ENCODE measurements around the gene ARHGEF12. TPM values are rescaled to one million over a fixed set of nuclear protein-coding genes. Genes with fewer than 3 reads are reported as not detected.

ARHGEF12 gene
- polyA plus RNA-seq, 3 donors, result 0.25 to 0.87 (median 0.27) TPM

DNA sequence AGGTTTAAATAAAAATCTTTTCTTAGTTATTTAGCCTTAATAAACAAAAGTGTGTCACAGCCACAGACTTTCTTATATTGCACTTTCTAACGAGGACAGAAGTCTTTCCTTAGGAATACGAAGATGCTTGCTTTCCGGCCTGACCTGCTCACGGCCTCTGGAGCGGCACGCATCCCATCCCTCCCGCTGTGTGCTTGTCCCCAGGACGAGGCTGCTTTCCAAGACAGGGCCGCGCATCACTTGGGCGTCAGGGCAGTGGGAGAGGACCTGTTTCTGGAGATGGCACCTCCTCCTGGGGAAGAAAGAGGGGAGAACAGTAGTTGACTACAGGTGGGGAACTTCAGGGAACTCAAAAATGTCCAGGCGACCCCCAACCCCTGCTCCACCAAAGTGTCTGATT is 201.8 kb downstream of the ARHGEF12 start:
- no peak overlapping the region for H2AFZ ChIP-seq (ENCODE audit: insufficient read depth, low read depth, low read length, poor library complexity, severe bottlenecking)
- H3K36me3 Mint-ChIP-seq, result no peaks in the 10 kb centered on the region
- 97% methylated on average over 3 of the region's 12 CpGs for WGBS (ENCODE audit: insufficient coverage)
- peaks cover 4 to 9% (median 7%) of the 10 kb centered on the region in 3 donors for H3K27me3 Mint-ChIP-seq (ENCODE audit: low read depth in 3 of 3)
- TF ChIP-seq, protein P1, sequence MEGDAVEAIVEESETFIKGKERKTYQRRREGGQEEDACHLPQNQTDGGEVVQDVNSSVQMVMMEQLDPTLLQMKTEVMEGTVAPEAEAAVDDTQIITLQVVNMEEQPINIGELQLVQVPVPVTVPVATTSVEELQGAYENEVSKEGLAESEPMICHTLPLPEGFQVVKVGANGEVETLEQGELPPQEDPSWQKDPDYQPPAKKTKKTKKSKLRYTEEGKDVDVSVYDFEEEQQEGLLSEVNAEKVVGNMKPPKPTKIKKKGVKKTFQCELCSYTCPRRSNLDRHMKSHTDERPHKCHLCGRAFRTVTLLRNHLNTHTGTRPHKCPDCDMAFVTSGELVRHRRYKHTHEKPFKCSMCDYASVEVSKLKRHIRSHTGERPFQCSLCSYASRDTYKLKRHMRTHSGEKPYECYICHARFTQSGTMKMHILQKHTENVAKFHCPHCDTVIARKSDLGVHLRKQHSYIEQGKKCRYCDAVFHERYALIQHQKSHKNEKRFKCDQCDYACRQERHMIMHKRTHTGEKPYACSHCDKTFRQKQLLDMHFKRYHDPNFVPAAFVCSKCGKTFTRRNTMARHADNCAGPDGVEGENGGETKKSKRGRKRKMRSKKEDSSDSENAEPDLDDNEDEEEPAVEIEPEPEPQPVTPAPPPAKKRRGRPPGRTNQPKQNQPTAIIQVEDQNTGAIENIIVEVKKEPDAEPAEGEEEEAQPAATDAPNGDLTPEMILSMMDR (IDR thresholded peaks at IDR 0.05), result no peak
- H3K4me1 Mint-ChIP-seq, result no peaks in the 10 kb centered on the region
- no peaks in the 10 kb centered on the region for H3K4me1 ChIP-seq (ENCODE audit: control insufficient read depth in 1 of 2, insufficient read depth in 2 of 2, low read length in 2 of 2)
- peaks cover 0 to 8% (median 3%) of the 10 kb centered on the region in 7 donors for H3K9me3 Mint-ChIP-seq
- no peaks in the 10 kb centered on the region for H4K20me1 ChIP-seq (ENCODE audit: insufficient read depth, low read length)
- H3K9ac ChIP-seq (ENCODE audit: insufficient read depth, low read length, poor library complexity, severe bottlenecking), result no peak overlapping the region
- no peaks in the 10 kb centered on the region for H3K27me3 ChIP-seq (ENCODE audit: control insufficient read depth in 2 of 2, insufficient read depth in 2 of 2, low read length in 2 of 2)
- H3K4me3 ChIP-seq (replicated peaks in 1 of 3; ENCODE audit: low read depth in 2 of 3, low read length in 3 of 3), result no peak overlapping the region
- H3K4me2 ChIP-seq (replicated peaks; ENCODE audit: extremely low read depth, low read length, poor library complexity, severe bottlenecking), result no peak overlapping the region
- peaks cover 0 to 5% of the 10 kb centered on the region in 2 donors for H3K9me3 ChIP-seq (replicated peaks in 1 of 2; ENCODE audit: control insufficient read depth in 1 of 2, insufficient read depth in 1 of 2, low read length in 2 of 2)
- no peak overlapping the region for H3K27ac ChIP-seq (ENCODE audit: low read depth in 1 of 2, low read length in 2 of 2)
- no peak overlapping the region for H3K27ac Mint-ChIP-seq
- no peak for DNase-seq
- no peak overlapping the region for H3K4me3 Mint-ChIP-seq
- no peaks in the 10 kb centered on the region for H3K79me2 ChIP-seq (ENCODE audit: insufficient read depth, low read length)
- intact Hi-C loops (cut with micrococcal nuclease), result no loop called here
- H3K36me3 ChIP-seq (replicated peaks in 1 of 2; ENCODE audit: control insufficient read depth in 1 of 2, insufficient read depth in 2 of 2, low read length in 2 of 2), result no peaks in the 10 kb centered on the region

DNA sequence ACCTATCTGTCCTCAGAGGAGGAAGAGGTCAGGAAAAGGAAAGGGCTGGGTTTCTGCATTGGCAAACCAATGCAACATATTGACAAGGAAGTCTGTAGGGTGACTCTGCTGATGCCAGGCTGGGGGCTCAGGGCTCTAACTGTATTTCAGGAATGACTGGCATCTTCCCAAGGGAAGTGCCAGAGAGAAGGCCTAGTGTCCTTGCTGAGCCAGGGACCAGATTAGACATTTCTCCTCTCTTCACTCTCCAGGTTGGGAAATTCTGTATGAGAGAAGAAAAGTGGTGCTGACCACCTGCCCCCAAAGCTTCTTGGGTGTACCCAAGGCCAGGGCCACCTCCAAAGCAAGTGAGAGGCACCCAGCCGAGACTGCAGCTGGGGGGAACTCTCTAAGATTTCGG is 202.5 kb downstream of the ARHGEF12 start:
- WGBS (ENCODE audit: insufficient coverage), result 100% methylated on average over 2 of the region's 2 CpGs

More for the DNA sequence above, 202.5 kb downstream of the ARHGEF12 start:
- H3K9me3 Mint-ChIP-seq, result peaks cover 0 to 8% (median 3%) of the 10 kb centered on the region in 7 donors
- TF ChIP-seq, protein P1 (IDR thresholded peaks at IDR 0.05), result no peak
- Histone ChIP-seq H3K9ac (ENCODE audit: insufficient read depth, low read length, poor library complexity, severe bottlenecking) (no peak overlapping the region), H3K9me3 (replicated peaks in 1 of 2; ENCODE audit: control insufficient read depth in 1 of 2, insufficient read depth in 1 of 2, low read length in 2 of 2) (peaks cover 0 to 5% of the 10 kb centered on the region in 2 donors), H3K4me1 (ENCODE audit: control insufficient read depth in 1 of 2, insufficient read depth in 2 of 2, low read length in 2 of 2) (no peaks in the 10 kb centered on the region), H3K27ac (ENCODE audit: low read depth in 1 of 2, low read length in 2 of 2) (no peak overlapping the region), H3K36me3 (replicated peaks in 1 of 2; ENCODE audit: control insufficient read depth in 1 of 2, insufficient read depth in 2 of 2, low read length in 2 of 2) (no peaks in the 10 kb centered on the region), H3K4me3 (replicated peaks in 1 of 3; ENCODE audit: low read depth in 2 of 3, low read length in 3 of 3) (no peak overlapping the region), H3K4me2 (replicated peaks; ENCODE audit: extremely low read depth, low read length, poor library complexity, severe bottlenecking) (no peak overlapping the region), H2AFZ (ENCODE audit: insufficient read depth, low read depth, low read length, poor library complexity, severe bottlenecking) (no peak overlapping the region), H4K20me1 (ENCODE audit: insufficient read depth, low read length) (no peaks in the 10 kb centered on the region), H3K79me2 (ENCODE audit: insufficient read depth, low read length) (no peaks in the 10 kb centered on the region), H3K27me3 (ENCODE audit: control insufficient read depth in 2 of 2, insufficient read depth in 2 of 2, low read length in 2 of 2) (no peaks in the 10 kb centered on the region)
- H3K27me3 Mint-ChIP-seq (ENCODE audit: low read depth in 3 of 3), result peaks cover 3 to 6% (median 6%) of the 10 kb centered on the region in 3 donors
- no peak overlapping the region for H3K27ac Mint-ChIP-seq
- intact Hi-C loops (cut with micrococcal nuclease), result no loop called here
- no peaks in the 10 kb centered on the region for H3K4me1 Mint-ChIP-seq
- DNase-seq, result no peak
- H3K36me3 Mint-ChIP-seq, result no peaks in the 10 kb centered on the region
- no peak overlapping the region for H3K4me3 Mint-ChIP-seq

Small RNAs within 50 kb of the gene (small RNA-seq; reads per million reads assigned to genes)
- 1,239 reads per million, percentile 99 among the genes with 10 or more reads in this experiment for gene RF00100 (ENCODE audit: insufficient read length, low read depth)

Other genes starting within 250 kb of the ARHGEF12 start
- not detected for gene TRIM29, start 198.3 kb upstream of the ARHGEF12 start, polyA plus RNA-seq
- gene OAF, start 125.4 kb upstream of the ARHGEF12 start, polyA plus RNA-seq, result 10 to 100 TPM; 31.5 to 57.2 (median 49.2) TPM
- under 1 TPM in 2 of 3 donors, not detected in 1; 0.37 to 0.54 TPM for gene POU2F3, start 96.3 kb upstream of the ARHGEF12 start, polyA plus RNA-seq
- not detected for gene TLCD5, start 11.1 kb upstream of the ARHGEF12 start, polyA plus RNA-seq
- not detected for gene GRIK4, start 175.3 kb downstream of the ARHGEF12 start, polyA plus RNA-seq